ENCODE data around the gene LRRN3. TPM values are rescaled to one million over a fixed set of nuclear protein-coding genes. Genes with fewer than 3 reads are reported as not detected.
"Not testable (repeated sequence)": the region's sequence is repeated elsewhere in the genome, so short reads cannot be mapped to it uniquely, and the experiment has no call there.

Gene LRRN3
- total and polyA plus RNA-seq, 9 donors = 8.7 to 18.9 (median 12.2) TPM

DNA sequence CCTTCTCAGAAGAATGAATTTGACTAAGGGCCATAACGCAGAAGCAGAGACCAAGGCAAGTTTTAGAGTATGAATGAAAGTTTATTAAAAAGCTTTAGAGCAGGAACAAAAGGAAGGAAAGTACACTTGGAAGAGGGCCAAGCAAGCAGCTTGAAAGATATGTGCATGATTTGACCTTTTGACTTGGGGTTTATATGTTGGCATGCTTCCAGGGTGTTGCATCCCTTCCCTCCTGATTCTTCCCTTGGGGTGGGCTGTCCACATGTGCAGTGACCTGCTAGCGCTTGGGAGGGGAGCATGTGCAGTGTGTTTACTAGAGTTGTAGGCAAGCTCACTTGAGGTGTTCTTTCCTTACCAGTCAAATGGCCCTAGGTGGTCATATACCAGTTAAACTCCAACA is 37.9 kb upstream of the LRRN3 start:
- Histone ChIP-seq H3K4me3 (ENCODE audit: low read length) (no peak overlapping the region), H3K27me3 (ENCODE audit: control insufficient read depth, insufficient read depth, low read length) (no peaks in the 10 kb centered on the region), H3K36me3 (ENCODE audit: control insufficient read depth, insufficient read depth, low read length) (no peaks in the 10 kb centered on the region), H3K9me3 (replicated peaks; ENCODE audit: control insufficient read depth, low read depth, low read length) (no peaks in the 10 kb centered on the region), H3K27ac (ENCODE audit: low read length) (no peak overlapping the region), H3K4me1 (ENCODE audit: control insufficient read depth, insufficient read depth, low read length) (no peaks in the 10 kb centered on the region)
- no peak for DNase-seq
- 60% methylated on average over 1 of the region's 2 CpGs for WGBS (ENCODE audit: insufficient coverage)

DNA sequence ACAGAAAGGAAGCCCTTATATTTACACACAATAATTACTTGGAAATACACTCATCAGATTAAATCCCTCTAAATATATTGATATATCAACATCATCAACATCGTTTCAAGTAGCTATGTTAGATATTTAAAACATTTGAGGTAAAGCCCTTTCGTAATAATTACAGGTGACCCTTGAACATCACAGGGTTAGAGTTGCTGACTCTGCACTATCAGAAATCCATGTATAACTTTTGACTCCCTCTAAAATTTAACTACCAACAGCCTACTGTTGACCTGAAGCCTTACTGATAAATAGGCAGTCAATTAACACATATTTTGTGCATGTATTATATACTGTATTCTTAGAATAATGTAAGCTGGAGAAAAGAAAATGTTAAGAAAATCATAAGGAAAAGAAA is 34.6 kb upstream of the LRRN3 start:
- WGBS (ENCODE audit: insufficient coverage) = no CpG with 5 or more reads among the region's 2 CpGs
- H3K4me1 ChIP-seq (ENCODE audit: control insufficient read depth, insufficient read depth, low read length) = no peaks in the 10 kb centered on the region
- no peak overlapping the region for H3K27ac ChIP-seq (ENCODE audit: low read length)
- H3K27me3 ChIP-seq (ENCODE audit: control insufficient read depth, insufficient read depth, low read length) = no peaks in the 10 kb centered on the region
- no peak for DNase-seq
- no peak overlapping the region for H3K4me3 ChIP-seq (ENCODE audit: low read length)
- no peaks in the 10 kb centered on the region for H3K9me3 ChIP-seq (replicated peaks; ENCODE audit: control insufficient read depth, low read depth, low read length)
- no peaks in the 10 kb centered on the region for H3K36me3 ChIP-seq (ENCODE audit: control insufficient read depth, insufficient read depth, low read length)

DNA sequence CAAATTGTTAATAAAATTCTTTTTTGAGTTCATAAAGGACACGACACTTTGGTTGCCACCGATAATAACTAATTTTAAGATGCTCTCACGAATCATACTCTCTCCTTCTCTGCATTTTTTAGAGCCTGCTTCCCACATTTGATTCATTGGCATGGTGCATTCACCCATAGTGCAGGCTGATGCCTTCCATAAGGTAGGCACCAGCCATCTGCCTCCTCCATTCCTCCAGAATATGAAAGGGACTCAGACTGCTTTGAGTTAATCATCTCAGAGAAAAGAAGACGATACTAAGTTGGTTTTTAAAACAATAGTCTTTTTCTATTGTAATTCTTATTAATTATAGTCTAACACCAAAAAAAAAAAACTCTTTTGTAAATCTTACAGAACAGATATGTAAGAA is 33.9 kb upstream of the LRRN3 start:
- no peak for DNase-seq
- Histone ChIP-seq H3K36me3 (ENCODE audit: control insufficient read depth, insufficient read depth, low read length) (no peaks in the 10 kb centered on the region), H3K4me3 (ENCODE audit: low read length) (no peak overlapping the region), H3K27ac (ENCODE audit: low read length) (no peak overlapping the region), H3K4me1 (ENCODE audit: control insufficient read depth, insufficient read depth, low read length) (no peaks in the 10 kb centered on the region), H3K9me3 (replicated peaks; ENCODE audit: control insufficient read depth, low read depth, low read length) (no peaks in the 10 kb centered on the region), H3K27me3 (ENCODE audit: control insufficient read depth, insufficient read depth, low read length) (no peaks in the 10 kb centered on the region)
- WGBS (ENCODE audit: insufficient coverage) = 97% methylated on average over 3 of the region's 4 CpGs

DNA sequence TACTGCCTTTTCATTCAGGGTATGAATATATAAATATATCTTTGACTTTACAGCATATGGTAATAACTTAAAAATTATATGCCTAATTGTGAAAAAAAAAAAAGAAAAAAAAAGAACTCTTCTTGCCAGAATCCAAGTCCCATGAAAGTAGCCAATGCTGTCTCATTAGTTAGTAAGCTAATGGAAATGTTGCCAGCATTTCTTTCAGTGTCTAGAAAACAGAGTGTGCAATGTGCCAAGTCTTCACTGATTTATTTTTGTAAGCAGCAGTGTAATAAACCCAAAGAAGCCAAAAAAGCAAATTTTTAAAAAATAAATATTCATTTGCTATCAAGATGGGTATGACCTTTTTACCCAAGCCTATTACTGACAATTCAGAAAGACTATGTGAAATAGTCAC is 31.1 kb upstream of the LRRN3 start:
- Histone ChIP-seq H3K4me1 (ENCODE audit: control insufficient read depth, insufficient read depth, low read length) (no peaks in the 10 kb centered on the region), H3K4me3 (ENCODE audit: low read length) (no peak overlapping the region), H3K36me3 (ENCODE audit: control insufficient read depth, insufficient read depth, low read length) (no peaks in the 10 kb centered on the region), H3K9me3 (replicated peaks; ENCODE audit: control insufficient read depth, low read depth, low read length) (peaks cover 5% of the 10 kb centered on the region), H3K27ac (ENCODE audit: low read length) (no peak overlapping the region), H3K27me3 (ENCODE audit: control insufficient read depth, insufficient read depth, low read length) (no peaks in the 10 kb centered on the region)
- DNase-seq = peak; percentile 45

DNA sequence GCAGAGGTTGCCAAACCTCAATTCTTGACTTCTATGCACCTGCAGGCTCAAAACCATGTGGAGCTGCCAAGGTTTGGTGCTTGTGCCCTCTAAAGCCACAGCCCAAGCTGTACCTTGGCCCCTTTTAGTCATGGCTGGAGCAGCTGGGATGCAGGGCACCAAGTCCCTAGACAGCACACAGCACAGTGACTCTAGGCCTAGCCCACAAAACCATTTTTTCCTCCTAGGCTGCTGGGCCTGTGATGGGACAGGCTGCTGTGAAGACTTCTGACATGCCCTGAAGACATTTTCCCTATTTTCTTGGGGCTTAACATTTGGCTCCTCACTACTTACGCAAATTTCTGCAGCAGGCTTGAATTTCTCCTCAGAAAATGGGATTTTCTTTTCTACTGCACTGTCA is 27.8 kb upstream of the LRRN3 start:
- Histone ChIP-seq H3K36me3 (ENCODE audit: control insufficient read depth, insufficient read depth, low read length) (no peaks in the 10 kb centered on the region), H3K4me3 (ENCODE audit: low read length) (no peak overlapping the region), H3K27ac (ENCODE audit: low read length) (no peak overlapping the region), H3K4me1 (ENCODE audit: control insufficient read depth, insufficient read depth, low read length) (no peaks in the 10 kb centered on the region), H3K9me3 (replicated peaks; ENCODE audit: control insufficient read depth, low read depth, low read length) (peaks cover 5% of the 10 kb centered on the region), H3K27me3 (ENCODE audit: control insufficient read depth, insufficient read depth, low read length) (no peaks in the 10 kb centered on the region)
- 100% methylated on average over 1 of the region's 1 CpG for WGBS (ENCODE audit: insufficient coverage)
- no peak for DNase-seq

DNA sequence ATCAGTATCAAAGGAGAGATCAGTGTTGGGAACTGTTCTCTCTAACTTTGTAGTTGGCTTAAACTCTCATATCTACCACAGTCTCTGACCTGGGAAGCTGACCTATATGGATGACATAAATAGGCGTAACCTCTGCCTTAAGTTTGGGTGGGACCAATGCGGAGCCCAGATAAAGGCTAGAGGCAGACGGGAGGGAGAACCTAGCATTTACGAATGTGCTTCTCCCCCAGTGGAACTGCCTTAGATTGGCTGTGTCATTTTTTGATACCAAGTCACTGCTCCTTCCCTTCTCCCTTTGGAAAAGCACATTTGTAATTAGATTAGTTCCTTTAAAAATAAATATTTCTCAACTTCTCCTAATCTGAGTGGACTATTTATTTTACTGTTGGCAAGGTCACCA is 23.7 kb upstream of the LRRN3 start:
- no peak for DNase-seq
- Histone ChIP-seq H3K9me3 (replicated peaks; ENCODE audit: control insufficient read depth, low read depth, low read length) (peaks cover 5% of the 10 kb centered on the region), H3K27ac (ENCODE audit: low read length) (no peak overlapping the region), H3K4me1 (ENCODE audit: control insufficient read depth, insufficient read depth, low read length) (no peaks in the 10 kb centered on the region), H3K4me3 (ENCODE audit: low read length) (no peak overlapping the region), H3K36me3 (ENCODE audit: control insufficient read depth, insufficient read depth, low read length) (no peaks in the 10 kb centered on the region), H3K27me3 (ENCODE audit: control insufficient read depth, insufficient read depth, low read length) (no peaks in the 10 kb centered on the region)
- WGBS (ENCODE audit: insufficient coverage) = no CpG with 5 or more reads among the region's 4 CpGs

DNA sequence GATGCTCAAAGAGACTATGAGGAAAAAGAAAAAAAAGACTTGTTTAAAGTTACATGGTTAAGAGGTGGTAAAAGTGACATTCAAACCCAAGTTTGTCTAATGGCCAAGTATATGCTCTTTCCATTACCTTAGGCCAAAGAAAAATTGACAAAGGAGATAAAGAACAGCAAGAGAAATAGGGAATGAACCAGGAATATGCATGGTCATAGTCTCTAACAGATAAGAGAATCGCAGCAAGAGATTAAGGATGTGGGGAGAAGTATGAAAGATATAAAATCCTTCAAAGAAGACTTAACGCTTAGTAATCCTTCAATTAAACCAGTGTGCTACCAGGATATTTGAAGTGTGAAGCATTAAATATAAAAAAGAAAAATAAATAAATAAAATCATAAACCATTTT is 23.2 kb upstream of the LRRN3 start:
- Histone ChIP-seq H3K4me3 (ENCODE audit: low read length) (no peak overlapping the region), H3K36me3 (ENCODE audit: control insufficient read depth, insufficient read depth, low read length) (no peaks in the 10 kb centered on the region), H3K9me3 (replicated peaks; ENCODE audit: control insufficient read depth, low read depth, low read length) (peaks cover 5% of the 10 kb centered on the region), H3K27me3 (ENCODE audit: control insufficient read depth, insufficient read depth, low read length) (no peaks in the 10 kb centered on the region), H3K4me1 (ENCODE audit: control insufficient read depth, insufficient read depth, low read length) (no peaks in the 10 kb centered on the region), H3K27ac (ENCODE audit: low read length) (no peak overlapping the region)
- DNase-seq = no peak
- WGBS (ENCODE audit: insufficient coverage) = no CpG with 5 or more reads among the region's 2 CpGs

DNA sequence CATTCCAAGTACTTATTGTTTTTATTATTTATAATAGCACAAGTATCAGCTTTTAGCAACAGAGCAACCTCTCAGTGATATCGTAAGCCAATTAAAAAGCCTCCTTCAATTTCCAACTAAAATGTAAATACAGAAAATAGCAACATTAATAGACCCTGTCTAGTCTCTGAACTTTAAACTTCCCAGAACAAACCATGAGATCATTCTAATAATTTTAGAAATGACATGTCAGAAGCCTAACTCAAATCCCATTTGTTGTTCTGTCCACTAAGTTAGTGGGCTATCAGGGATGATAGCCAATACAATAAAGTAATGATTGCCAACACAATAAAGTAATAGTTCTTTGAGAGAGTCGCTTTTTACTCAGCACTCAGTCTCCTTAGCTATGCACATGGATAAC is 22.3 kb upstream of the LRRN3 start:
- no peak overlapping the region for H3K27ac ChIP-seq (ENCODE audit: low read length)
- H3K9me3 ChIP-seq (replicated peaks; ENCODE audit: control insufficient read depth, low read depth, low read length) = no peaks in the 10 kb centered on the region
- DNase-seq = no peak
- no peaks in the 10 kb centered on the region for H3K36me3 ChIP-seq (ENCODE audit: control insufficient read depth, insufficient read depth, low read length)
- no peaks in the 10 kb centered on the region for H3K27me3 ChIP-seq (ENCODE audit: control insufficient read depth, insufficient read depth, low read length)
- WGBS (ENCODE audit: insufficient coverage) = no CpG with 5 or more reads among the region's 2 CpGs
- H3K4me3 ChIP-seq (ENCODE audit: low read length) = no peak overlapping the region
- no peaks in the 10 kb centered on the region for H3K4me1 ChIP-seq (ENCODE audit: control insufficient read depth, insufficient read depth, low read length)

DNA sequence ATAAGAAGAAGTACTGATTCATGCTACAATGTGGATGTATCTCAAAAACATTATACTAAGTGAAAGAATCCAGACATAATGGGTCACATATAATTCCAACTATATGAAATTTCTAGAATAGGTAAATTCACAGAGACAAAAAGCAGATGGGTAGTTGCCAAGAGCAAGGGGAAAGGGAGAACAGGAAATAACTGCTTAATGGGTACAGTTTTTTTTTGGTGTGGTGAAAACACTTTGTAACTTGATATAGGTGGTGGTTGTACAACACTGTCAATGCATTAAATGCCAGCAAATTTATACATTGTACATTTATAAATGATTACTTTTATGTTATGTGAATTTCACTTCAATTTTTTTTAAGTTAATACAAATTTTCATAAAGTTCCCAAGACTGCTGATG is 19.4 kb upstream of the LRRN3 start:
- Histone ChIP-seq H3K27me3 (ENCODE audit: control insufficient read depth, insufficient read depth, low read length) (no peaks in the 10 kb centered on the region), H3K4me3 (ENCODE audit: low read length) (no peak overlapping the region), H3K36me3 (ENCODE audit: control insufficient read depth, insufficient read depth, low read length) (no peaks in the 10 kb centered on the region), H3K4me1 (ENCODE audit: control insufficient read depth, insufficient read depth, low read length) (no peaks in the 10 kb centered on the region), H3K9me3 (replicated peaks; ENCODE audit: control insufficient read depth, low read depth, low read length) (no peaks in the 10 kb centered on the region), H3K27ac (ENCODE audit: low read length) (no peak overlapping the region)
- DNase-seq = no peak

DNA sequence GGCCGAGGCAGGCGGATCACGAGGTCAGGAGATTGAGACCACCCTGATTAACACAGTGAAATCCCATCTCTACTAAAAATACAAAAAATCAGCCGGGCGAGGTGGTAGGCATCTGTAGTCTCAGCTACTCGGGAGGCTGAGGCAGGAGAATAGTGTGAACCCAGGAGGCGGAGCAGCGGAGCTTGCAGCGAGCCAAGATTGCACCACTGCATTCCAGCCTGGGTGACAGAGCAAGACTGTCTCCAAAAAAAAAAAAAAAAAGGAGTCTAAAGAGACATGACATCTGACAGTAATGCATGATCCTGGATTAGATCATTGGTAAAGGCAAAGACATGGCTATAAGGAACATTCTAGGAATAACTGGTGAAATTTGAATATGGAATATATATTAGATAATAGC is 18.3 kb upstream of the LRRN3 start:
- not testable (repeated sequence) for H3K27me3 ChIP-seq (ENCODE audit: control insufficient read depth, insufficient read depth, low read length); H3K9me3 ChIP-seq (replicated peaks; ENCODE audit: control insufficient read depth, low read depth, low read length); H3K4me1 ChIP-seq (ENCODE audit: control insufficient read depth, insufficient read depth, low read length); H3K36me3 ChIP-seq (ENCODE audit: control insufficient read depth, insufficient read depth, low read length); H3K27ac ChIP-seq (ENCODE audit: low read length); H3K4me3 ChIP-seq (ENCODE audit: low read length); DNase-seq
- WGBS (ENCODE audit: insufficient coverage) = 96% methylated on average over 8 of the region's 9 CpGs

DNA sequence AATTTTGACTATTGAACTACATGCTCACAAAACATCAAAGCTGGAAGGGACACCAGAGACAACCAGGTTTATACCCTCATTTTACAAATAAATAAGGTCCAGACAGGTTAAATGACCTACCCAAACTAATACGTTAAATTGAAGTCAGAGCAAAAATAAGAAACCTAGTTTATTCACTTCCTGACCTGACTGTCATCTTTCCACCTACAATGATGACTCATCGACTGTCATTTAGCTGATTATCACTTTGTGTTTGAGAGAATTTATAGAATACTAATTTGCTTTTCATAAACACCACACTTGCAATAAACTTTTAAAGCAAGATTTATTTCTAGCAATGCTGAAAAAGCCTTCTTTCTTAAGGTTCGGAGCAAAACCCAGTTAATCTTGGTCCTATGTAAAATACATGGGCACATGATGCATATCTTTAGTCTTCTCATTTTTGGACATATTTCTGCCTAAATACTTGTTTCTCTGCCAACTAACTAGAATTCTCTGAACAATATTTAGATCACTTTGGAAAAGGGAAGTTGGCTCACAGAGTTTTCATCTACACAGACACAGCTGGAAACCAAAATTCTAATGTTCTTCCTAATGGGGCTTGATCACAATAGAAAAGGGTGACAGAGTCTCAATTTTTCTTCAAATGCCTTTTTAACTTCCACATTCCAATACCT is 16.7 kb upstream of the LRRN3 start:
- H3K27me3 ChIP-seq (ENCODE audit: control insufficient read depth, insufficient read depth, low read length) = no peaks in the 10 kb centered on the region
- no peaks in the 10 kb centered on the region for H3K36me3 ChIP-seq (ENCODE audit: control insufficient read depth, insufficient read depth, low read length)
- no CpG with 5 or more reads among the region's 3 CpGs for WGBS (ENCODE audit: insufficient coverage)
- no peak overlapping the region for H3K4me3 ChIP-seq (ENCODE audit: low read length)
- peak; percentile 69 for DNase-seq
- no peak overlapping the region for H3K27ac ChIP-seq (ENCODE audit: low read length)
- no peaks in the 10 kb centered on the region for H3K9me3 ChIP-seq (replicated peaks; ENCODE audit: control insufficient read depth, low read depth, low read length)
- no peaks in the 10 kb centered on the region for H3K4me1 ChIP-seq (ENCODE audit: control insufficient read depth, insufficient read depth, low read length)

All from muscle of leg (tissue), 11 donors.